GM18907 (cell line): ENCODE measurements around the gene MIA3.
"Not testable (repeated sequence)": the region's sequence is repeated elsewhere in the genome, so short reads cannot be mapped to it uniquely, and the experiment has no call there.

ENCODE experiments used
- ATAC-seq: cut with Tn5 transposase; IDR thresholded peaks from one replicate; pipeline ENCODE4 v1.9.1; 2021; ENCODE audit warnings: mild to moderate bottlenecking, moderate library complexity; ENCODE audit not compliant: unreplicated experiment

MIA3 gene, protein sequence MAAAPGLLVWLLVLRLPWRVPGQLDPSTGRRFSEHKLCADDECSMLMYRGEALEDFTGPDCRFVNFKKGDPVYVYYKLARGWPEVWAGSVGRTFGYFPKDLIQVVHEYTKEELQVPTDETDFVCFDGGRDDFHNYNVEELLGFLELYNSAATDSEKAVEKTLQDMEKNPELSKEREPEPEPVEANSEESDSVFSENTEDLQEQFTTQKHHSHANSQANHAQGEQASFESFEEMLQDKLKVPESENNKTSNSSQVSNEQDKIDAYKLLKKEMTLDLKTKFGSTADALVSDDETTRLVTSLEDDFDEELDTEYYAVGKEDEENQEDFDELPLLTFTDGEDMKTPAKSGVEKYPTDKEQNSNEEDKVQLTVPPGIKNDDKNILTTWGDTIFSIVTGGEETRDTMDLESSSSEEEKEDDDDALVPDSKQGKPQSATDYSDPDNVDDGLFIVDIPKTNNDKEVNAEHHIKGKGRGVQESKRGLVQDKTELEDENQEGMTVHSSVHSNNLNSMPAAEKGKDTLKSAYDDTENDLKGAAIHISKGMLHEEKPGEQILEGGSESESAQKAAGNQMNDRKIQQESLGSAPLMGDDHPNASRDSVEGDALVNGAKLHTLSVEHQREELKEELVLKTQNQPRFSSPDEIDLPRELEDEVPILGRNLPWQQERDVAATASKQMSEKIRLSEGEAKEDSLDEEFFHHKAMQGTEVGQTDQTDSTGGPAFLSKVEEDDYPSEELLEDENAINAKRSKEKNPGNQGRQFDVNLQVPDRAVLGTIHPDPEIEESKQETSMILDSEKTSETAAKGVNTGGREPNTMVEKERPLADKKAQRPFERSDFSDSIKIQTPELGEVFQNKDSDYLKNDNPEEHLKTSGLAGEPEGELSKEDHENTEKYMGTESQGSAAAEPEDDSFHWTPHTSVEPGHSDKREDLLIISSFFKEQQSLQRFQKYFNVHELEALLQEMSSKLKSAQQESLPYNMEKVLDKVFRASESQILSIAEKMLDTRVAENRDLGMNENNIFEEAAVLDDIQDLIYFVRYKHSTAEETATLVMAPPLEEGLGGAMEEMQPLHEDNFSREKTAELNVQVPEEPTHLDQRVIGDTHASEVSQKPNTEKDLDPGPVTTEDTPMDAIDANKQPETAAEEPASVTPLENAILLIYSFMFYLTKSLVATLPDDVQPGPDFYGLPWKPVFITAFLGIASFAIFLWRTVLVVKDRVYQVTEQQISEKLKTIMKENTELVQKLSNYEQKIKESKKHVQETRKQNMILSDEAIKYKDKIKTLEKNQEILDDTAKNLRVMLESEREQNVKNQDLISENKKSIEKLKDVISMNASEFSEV (N-terminal part only)

GRCh38 chr1:222618001-222618879, at the start of gene MIA3:
MIA3 (plus strand) TSS chr1:222618097; CDS start chr1:222618111, 14 bp downstream.
- ATAC-seq = peak; percentile 61

DNA sequence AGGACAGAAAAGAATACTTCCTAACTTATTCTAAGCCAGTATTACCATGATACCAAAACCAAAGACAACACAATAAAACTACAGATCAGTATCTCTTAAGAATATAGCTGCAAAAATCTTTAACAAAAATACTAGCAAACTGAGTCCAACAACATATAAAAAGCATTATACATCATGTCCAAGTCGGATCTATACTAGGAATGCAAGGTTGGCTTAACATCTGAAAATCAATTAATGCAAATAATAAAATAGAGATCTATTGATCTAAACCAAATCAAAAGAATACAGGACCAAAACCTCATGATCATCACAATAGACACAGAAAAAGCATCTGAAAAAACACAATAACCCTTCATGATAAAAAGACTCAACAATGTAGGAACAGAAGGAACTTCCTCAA, 47.1 kb upstream of the MIA3 start:
- ATAC-seq = no peak

DNA sequence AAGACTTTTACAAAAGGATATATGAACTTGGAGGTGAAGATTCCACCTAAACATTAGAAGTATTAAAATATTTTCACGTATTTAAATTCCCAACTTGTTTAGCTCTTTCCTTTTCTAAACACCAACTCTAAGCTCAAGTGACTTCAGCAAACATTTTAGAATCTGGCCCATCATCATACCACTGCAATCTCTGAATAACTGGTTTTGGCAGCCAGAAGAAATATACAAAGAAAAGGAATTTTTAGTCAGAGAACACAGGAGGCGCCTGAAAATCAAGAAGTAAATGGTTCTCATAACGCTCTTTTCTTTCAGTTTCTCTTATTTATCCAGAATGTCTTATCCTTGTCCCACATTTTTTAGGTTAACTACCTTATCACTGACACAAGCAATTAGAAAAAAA, 38.6 kb upstream of the MIA3 start:
- ATAC-seq = no peak

GRCh38 chr1:222582099-222582774, 35.7 kb upstream of the MIA3 start:
- peak; percentile 67 for ATAC-seq

DNA sequence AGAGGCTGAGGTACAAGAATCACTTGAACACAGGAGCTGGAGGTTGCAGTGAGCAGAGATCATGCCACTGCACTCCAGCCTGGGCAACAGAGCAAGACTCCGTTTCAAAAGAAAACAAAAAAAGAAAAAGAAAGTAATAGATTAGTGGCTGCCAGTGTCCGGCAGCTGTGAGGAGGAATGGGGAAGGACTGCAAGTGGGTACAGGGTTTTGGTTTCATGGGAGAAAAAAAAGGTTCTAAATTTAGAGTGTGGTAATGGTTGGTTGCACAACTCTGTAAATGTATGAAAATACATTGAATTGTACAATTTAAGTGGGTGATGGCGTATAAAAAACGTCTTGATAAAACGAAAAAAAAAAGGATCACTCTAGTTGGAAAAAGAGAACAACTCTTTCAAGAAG, 34.8 kb upstream of the MIA3 start:
- peak; percentile 91 for ATAC-seq

DNA sequence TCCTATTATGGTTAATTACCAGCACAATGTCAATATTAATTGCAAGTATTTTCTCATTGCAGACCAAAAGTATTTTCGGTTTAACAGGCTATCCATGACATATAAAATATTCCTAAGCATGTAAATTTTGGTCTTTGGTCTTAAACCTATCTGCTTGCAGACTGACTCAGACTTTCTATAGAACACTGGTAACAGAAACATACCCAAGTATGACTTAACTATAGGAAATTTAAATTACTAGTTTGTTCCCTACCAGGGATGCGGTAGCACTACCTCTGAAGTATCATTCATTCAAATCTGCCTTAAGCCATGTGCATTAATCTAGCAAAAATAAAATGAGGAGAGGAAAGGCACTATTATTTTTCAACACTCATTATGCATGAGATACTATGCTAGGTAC, 31.1 kb upstream of the MIA3 start:
- ATAC-seq = no peak

DNA sequence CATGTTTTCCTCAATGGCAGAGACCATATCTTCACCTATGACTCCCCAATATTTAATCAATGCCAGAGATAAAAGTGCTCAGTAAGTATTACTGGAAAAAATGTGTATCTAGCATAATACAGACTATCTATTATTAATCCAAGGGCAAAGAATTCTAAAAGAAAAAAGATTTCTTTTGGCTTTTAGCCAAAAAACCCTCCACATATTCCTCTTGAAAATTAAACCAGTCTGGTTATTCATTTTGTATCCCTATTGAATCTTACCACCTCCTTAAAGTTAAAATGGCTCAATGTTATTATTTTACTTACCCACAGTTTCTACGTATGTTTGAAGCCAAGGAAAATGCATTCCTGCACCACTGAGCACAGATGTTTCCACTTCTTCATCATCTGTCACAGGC, 29.8 kb upstream of the MIA3 start:
- ATAC-seq = no peak

DNA sequence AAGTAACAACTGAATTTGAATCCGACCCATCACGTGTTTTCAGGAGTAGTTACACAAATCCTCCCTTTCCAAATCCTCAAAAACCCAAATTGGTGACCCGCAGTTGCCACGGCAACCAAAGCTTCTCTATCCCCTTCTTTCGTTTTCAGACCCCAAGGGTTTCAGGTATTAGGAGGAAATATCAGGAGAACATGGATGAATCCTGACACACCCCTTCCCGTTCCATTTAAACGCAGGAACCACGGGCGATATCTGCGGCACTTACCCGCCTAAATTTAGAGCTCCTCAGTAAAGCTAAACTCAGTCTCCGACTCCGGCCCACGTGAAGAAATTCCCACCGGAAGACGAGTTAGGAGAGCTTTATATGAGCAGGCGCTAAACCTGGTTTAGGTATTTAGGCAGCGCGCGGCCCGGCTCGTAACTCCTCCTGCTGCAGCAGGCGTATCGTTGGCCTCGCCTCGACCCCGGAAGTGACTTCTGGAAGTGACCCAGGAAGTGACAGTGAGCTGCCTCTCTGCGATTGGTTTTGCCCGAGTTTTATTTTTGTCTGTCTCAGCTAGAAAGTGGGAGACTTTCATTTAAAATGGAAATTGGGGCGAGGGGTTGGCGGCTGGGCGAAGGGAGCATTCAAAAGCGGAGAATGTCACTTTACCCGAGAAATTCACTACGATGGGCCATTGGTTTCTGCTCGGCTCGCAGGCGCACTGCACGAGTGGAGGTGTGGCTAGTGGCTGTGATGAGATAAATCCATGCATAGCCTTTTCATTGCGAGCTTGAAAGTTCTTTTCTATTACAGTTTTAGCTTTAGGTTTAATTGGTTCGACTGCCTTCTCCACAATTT, 28.2 kb upstream of the MIA3 start, which contains the start of gene TAF1A:
TAF1A (minus strand) TSS at position 472 of the 841 bp plus-strand sequence.
- peak; percentile 99 for ATAC-seq

- no peak for ATAC-seq
Measured at GRCh38 chr1:222592171-222592570, 25.7 kb upstream of the MIA3 start.

DNA sequence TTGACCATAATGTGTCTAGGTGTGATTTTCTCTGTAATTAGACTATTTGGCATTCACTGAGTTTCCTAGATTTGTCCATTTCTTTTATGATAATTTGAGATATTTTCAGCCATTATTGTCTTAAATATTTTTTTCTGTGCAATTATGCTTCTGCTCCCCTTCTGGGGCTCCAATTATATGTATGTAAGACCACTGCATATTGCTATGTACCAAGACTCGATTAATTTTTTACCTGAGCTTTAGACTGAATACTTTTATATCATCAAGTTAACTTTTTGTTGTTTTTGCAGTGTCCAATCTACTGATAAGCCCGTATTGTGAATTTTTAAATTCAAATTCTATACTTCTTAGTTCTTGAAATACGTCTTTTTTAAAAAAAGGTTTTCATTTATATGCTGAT, 23.1 kb upstream of the MIA3 start:
- ATAC-seq = no peak

- no peak for ATAC-seq
Measured at GRCh38 chr1:222596696-222597095, 21.2 kb upstream of the MIA3 start.

GRCh38 chr1:222600281-222600680, 17.6 kb upstream of the MIA3 start:
- ATAC-seq = no peak

- no peak for ATAC-seq
Measured at GRCh38 chr1:222601257-222601656, 16.6 kb upstream of the MIA3 start.

GRCh38 chr1:222606757-222607156, 11.1 kb upstream of the MIA3 start:
- no peak for ATAC-seq

DNA sequence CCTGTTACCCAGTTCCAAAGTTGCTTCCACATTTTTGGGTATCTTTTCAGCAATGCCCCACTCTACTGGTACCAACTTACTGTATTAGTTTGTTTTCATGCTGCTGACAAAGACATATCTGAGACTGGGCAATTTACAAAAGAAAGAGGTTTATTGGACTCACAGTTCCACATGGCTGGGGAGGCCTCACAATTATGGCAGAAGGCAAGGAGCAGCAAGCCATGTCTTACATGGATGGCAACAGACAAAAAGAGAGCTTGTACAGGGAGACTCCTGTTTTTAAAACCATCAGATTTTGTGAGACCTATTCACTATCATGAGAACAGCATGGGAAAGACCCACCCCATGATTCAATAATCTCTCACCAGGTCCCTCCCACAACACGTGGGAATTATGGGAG, 8.8 kb upstream of the MIA3 start:
- not testable (repeated sequence) for ATAC-seq

DNA sequence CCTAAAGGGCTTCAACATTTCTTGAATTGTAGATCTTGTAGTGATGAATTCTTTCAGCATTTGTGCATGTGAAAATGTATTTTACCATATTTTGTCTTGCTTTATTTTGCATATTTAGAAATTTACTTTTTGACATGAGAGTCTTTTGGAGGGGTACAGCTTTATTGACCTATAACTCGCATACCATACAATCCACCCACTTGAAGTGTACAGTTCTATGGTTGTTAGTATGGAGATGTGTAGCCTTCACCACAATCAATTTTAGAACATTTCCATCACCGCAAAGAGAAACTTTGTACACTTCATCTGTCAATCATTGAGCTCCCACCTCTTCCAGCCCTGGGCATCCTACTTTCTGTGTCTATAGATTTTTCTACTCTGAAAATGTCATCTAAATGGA, 7.2 kb upstream of the MIA3 start:
- no peak for ATAC-seq

DNA sequence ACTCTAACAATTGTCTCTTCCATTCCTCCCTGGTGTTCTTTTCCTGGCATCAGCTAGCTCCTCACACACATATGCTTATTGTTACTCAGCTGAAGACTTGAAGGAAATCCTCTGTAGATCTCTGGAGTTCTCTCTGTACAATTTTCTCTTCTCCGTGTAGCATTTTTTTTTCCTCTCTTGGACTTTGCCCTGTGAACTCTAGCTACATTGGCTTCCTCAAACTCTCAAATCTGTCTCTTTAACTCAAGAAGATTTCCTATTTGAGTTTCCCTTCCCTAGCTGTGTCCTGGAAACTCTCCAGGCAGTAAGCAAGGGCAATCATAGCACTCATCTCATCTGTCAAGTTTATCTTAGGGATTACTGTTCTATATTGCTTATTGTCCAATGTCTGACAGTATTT, 4.3 kb upstream of the MIA3 start:
- no peak for ATAC-seq

- no peak for ATAC-seq
Measured at GRCh38 chr1:222616525-222616924, 1.4 kb upstream of the MIA3 start.
